ENCODE measurements around the gene PALD1.

The PALD1 gene

GRCh38 chr10:70563230-70563629 is 84.7 kb downstream of the PALD1 start:
- Histone ChIP-seq H3K27me3 (replicated peaks) (no peaks in the 10 kb centered on the region), H3K4me3 (ENCODE audit: low read depth, low read length) (no peak overlapping the region), H3K27ac (no peak overlapping the region), H3K36me3 (replicated peaks) (no peaks in the 10 kb centered on the region)
- DNase-seq = no peak
- TF ChIP-seq CTCF (IDR thresholded peaks at IDR 0.05; ENCODE audit: low read depth, low read length, missing control alignments) = no peak
- in situ Hi-C loops (cut with HindIII; ENCODE audit: low pct_ligation_motif_present, low sequenced_read_pairs) = loop anchor here (25.0 kb wide), 2 partner anchors 99 to 199 kb away; partner anchors contain the start of gene ADAMTS14

GRCh38 chr10:70564113-70564725 is 85.7 kb downstream of the PALD1 start:
- H3K36me3 ChIP-seq (replicated peaks) = no peaks in the 10 kb centered on the region
- no peak overlapping the region for H3K27ac ChIP-seq
- no peak for TF ChIP-seq CTCF (IDR thresholded peaks at IDR 0.05; ENCODE audit: low read depth, low read length, missing control alignments)
- H3K27me3 ChIP-seq (replicated peaks) = no peaks in the 10 kb centered on the region
- DNase-seq = no peak
- in situ Hi-C loops (cut with HindIII; ENCODE audit: low pct_ligation_motif_present, low sequenced_read_pairs) = loop anchor here (25.0 kb wide), 2 partner anchors 98 to 198 kb away; partner anchors contain the start of gene ADAMTS14
- no peak overlapping the region for H3K4me3 ChIP-seq (ENCODE audit: low read depth, low read length)

GRCh38 chr10:70564901-70565351 is 86.4 kb downstream of the PALD1 start:
- Histone ChIP-seq H3K36me3 (replicated peaks) (no peaks in the 10 kb centered on the region), H3K27ac (no peak overlapping the region), H3K4me3 (ENCODE audit: low read depth, low read length) (no peak overlapping the region), H3K27me3 (replicated peaks) (no peaks in the 10 kb centered on the region)
- DNase-seq = no peak
- in situ Hi-C loops (cut with HindIII; ENCODE audit: low pct_ligation_motif_present, low sequenced_read_pairs) = loop anchor here (25.0 kb wide), 2 partner anchors 97 to 197 kb away; partner anchors contain the start of gene ADAMTS14
- TF ChIP-seq CTCF (IDR thresholded peaks at IDR 0.05; ENCODE audit: low read depth, low read length, missing control alignments) = peak; percentile 34

- H3K27ac ChIP-seq = no peak overlapping the region
- in situ Hi-C loops (cut with HindIII; ENCODE audit: low pct_ligation_motif_present, low sequenced_read_pairs) = loop anchor here (25.0 kb wide), 2 partner anchors 96 to 196 kb away; partner anchors contain the start of gene ADAMTS14
- no peak overlapping the region for H3K4me3 ChIP-seq (ENCODE audit: low read depth, low read length)
- H3K36me3 ChIP-seq (replicated peaks) = no peaks in the 10 kb centered on the region
- no peaks in the 10 kb centered on the region for H3K27me3 ChIP-seq (replicated peaks)
- TF ChIP-seq CTCF (IDR thresholded peaks at IDR 0.05; ENCODE audit: low read depth, low read length, missing control alignments) = no peak
- DNase-seq = no peak
Observed at GRCh38 chr10:70565556-70566514, 87.3 kb downstream of the PALD1 start.

- in situ Hi-C loops (cut with HindIII; ENCODE audit: low pct_ligation_motif_present, low sequenced_read_pairs) = loop anchor here (25.0 kb wide), 2 partner anchors 96 to 196 kb away; partner anchors contain the start of gene ADAMTS14
- no peak for TF ChIP-seq CTCF (IDR thresholded peaks at IDR 0.05; ENCODE audit: low read depth, low read length, missing control alignments)
- DNase-seq = no peak
- Histone ChIP-seq H3K27me3 (replicated peaks) (no peaks in the 10 kb centered on the region), H3K27ac (no peak overlapping the region), H3K36me3 (replicated peaks) (no peaks in the 10 kb centered on the region), H3K4me3 (ENCODE audit: low read depth, low read length) (no peak overlapping the region)
Observed at GRCh38 chr10:70566515-70567290, 88.1 kb downstream of the PALD1 start.

All from brain microvascular endothelial cell (primary cell).